ENCODE results near the gene FLNB.

The FLNB gene

DNA sequence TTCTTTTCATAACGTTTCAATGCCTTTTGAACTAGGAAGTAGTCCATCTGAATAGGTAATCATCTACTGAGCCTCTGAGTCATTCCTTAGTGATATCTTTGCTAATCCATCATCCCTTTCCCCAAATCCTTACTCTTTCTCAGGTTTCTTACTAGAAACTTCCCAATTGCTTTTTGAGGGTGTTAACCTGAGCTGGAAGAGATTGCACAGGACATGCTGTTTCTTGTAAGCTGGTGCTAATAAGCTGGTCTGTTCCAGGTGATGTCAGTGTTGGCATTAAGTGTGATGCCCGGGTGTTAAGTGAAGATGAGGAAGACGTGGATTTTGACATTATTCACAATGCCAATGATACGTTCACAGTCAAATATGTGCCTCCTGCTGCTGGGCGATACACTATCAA is 101.5 kb downstream of the FLNB start:
- no peak for DNase-seq (ENCODE audit: low read depth)

DNA sequence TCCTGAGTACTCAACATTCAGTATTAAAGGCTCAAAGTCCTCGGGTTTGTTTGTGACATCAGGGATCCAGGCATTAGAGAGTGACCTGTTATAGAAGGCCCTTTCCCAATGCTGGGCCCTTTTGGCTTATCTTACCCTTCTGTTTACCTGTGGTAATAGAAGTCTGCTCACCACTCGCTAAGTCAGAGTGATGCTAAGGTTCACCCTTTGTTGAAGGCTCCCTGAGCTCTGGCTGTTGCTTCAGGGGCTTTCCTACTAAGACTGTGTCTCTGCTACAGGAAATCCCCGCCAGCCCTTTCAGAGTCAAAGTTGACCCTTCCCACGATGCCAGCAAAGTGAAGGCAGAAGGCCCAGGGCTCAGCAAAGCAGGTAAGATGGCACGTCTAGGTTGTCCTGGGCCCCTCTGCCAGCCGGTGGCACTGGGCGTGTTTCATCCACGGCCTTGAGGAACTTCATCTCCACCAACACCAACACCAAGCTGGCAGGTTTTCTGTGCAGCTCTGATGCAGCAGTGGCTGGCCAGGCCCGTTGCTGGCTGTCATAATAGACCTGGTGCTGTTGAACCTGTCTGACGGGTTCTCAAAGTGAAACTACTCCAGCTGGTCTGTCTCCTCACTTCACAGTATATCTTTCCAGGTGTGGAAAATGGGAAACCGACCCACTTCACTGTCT is 103.4 kb downstream of the FLNB start:
- no peak for DNase-seq (ENCODE audit: low read depth)

- no peak for DNase-seq (ENCODE audit: low read depth)
These were observed 103.9 kb downstream of the FLNB start for GRCh38 chr3:58112185-58112535.

GRCh38 chr3:58115175-58115574 is 107.0 kb downstream of the FLNB start:
- DNase-seq (ENCODE audit: low read depth): no peak

DNA sequence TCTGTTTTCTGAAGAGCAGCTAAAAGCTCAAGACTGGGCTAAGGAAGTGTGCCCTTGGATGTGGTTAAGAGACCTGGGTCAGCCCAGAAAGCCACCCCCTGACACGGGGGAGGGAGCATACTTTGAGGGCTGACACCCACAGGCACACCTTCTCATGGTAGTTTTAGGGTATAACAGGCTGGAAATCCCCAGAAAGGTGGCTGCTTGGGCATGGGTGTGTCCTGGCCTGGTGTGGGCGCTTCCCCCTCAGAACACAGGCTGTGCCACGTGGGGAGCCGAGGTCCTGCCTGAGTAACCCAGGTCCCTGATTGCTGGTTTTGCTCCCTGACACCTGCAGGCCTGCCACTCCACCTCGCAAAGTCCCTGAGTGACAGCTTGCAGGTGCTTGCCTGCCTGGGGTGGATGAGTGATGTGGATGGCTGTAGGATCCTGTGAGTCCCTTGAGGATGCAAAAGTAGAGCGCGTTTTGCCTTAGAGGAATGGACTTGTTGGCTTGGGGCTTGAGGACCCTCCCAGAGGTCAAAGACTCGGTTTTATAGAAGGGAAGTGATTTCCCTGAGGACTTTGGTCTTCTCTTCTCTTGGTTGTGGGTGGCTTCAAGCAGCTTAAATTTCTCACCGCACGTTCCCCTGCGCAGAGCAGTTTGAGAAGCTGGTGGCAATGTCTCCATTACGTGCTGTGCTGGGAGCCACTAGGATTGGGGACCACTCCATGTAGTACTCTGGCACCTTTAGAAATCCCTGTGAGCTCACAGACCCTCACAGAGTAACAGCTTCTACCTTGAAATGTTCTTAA is 108.1 kb downstream of the FLNB start:
- DNase-seq (ENCODE audit: low read depth): no peak

DNA sequence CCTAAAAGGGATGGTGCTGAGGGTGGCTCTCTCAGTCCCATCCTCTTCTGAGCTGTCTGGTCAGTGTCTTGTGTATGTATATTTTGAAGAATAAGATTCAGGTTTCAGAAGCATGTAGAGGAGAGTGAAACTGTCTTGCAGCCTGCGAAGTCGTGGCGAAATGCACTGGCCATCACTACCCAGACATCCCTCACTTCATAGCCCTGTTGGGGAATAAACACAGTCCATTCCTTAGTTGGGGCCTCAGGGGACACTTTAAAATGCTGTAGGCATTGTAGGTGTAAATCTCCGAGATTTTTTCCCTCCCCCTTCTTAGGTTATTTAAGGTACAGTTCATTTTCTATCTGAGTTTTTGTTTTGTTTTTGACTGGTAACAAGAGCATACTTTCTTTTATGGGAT is 108.8 kb downstream of the FLNB start:
- DNase-seq (ENCODE audit: low read depth): no peak

DNA sequence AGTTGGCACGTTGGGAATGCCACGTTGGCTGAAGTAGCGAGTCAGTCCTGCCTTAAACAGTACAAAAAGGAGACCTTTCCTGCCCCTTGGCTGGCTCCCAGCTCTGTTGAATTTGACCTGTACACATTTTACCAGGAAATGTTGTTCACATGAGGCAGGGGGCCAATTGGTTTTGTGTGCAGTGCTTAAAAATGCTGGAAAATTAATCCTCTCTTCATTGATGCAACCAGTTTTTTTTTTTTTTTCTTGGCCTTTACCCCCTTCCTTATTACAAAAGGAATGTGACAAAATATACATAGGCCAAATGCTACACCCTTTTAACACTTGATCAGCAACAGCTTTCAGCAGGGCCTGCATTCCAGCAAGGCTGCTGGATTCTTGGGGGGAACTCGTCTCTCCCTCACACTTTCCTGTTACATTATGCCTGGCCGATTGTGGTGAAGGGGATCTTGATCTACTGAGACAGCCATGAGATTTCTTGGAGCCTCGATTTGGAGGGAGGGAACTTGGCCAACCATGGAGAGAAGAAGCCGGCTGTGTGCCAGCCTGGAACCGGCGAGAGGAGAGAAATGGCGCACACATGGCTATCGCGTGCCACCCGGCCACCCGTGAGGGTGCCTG is 109.4 kb downstream of the FLNB start:
- peak; percentile 15 for DNase-seq (ENCODE audit: low read depth)

DNA sequence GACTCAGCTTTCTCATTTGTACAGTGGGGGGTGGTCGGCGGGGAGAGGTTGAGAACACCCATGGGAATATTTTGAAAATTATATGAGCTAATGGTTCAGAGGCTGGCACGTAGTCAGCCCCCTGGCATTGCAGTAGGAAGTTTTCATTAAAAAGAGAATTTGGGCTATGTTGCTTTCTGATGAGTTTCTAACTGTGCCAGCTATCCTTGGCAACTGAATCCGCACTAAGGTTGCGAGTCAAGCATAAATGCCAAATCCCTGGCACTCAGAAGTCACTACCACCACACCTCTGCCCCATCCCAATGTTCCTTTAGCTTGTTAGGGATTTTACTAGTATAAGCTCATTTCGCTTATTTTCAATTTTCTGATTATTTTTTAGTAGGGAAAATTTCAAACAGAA is 111.0 kb downstream of the FLNB start:
- no peak for DNase-seq (ENCODE audit: low read depth)

GRCh38 chr3:58120075-58120812 is 112.0 kb downstream of the FLNB start:
- no peak for DNase-seq (ENCODE audit: low read depth)

GRCh38 chr3:58121183-58121582 is 113.0 kb downstream of the FLNB start:
- DNase-seq (ENCODE audit: low read depth): no peak

DNA sequence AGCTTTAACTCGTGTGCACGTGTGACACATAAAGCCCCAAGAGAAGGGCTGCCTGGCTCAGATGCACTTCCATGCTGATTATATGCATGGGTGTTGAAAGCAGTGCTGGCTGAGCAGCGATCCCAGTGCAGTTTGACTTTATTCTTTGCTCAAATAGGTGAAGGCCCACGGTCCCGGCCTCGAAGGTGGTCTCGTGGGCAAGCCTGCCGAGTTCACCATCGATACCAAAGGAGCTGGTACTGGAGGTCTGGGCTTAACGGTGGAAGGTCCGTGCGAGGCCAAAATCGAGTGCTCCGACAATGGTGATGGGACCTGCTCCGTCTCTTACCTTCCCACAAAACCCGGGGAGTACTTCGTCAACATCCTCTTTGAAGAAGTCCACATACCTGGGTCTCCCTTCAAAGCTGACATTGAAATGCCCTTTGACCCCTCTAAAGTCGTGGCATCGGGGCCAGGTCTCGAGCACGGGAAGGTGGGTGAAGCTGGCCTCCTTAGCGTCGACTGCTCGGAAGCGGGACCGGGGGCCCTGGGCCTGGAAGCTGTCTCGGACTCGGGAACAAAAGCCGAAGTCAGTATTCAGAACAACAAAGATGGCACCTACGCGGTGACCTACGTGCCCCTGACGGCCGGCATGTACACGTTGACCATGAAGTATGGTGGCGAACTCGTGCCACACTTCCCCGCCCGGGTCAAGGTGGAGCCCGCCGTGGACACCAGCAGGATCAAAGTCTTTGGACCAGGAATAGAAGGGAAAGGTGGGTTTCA is 114.9 kb downstream of the FLNB start:
- DNase-seq (ENCODE audit: low read depth): no peak

GRCh38 chr3:58124387-58124786 is 116.2 kb downstream of the FLNB start:
- no peak for DNase-seq (ENCODE audit: low read depth)

GRCh38 chr3:58129041-58129770 is 121.0 kb downstream of the FLNB start:
- no peak for DNase-seq (ENCODE audit: low read depth)

GRCh38 chr3:58130591-58130990 is 122.4 kb downstream of the FLNB start:
- DNase-seq (ENCODE audit: low read depth): no peak

- DNase-seq (ENCODE audit: low read depth): no peak
These were observed 123.0 kb downstream of the FLNB start for GRCh38 chr3:58131101-58131825.

DNA sequence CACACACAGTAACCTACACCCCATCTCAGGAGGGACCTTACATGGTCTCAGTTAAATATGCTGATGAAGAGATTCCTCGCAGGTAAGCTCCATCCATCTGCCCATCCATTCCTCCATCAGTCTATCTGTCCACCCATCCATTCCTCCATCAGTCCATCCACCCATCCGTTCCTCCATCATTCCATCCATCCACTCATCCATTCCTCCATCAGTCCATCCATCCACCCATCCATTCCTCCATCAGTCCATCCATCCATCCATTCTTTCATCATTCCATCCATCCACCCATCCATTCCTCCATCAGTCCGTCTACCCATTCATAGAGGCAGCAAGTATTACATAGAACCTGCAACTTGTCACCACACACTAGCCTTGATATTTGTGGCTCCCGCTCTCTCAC is 124.6 kb downstream of the FLNB start:
- DNase-seq (ENCODE audit: low read depth): no peak

DNA sequence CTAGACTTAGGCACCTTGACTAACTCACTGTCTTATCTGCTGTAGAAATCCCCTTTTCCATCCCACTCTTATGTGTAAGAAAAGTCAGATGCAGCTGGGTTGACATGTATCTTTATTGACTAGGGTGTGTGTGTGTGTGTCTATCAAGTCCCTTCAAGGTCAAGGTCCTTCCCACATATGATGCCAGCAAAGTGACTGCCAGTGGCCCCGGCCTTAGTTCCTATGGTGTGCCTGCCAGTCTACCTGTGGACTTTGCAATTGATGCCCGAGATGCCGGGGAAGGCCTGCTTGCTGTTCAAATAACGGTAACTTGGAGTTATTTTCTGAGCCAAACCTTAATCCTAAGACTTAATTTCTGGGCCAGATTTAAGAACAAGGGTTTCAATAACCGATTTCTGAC is 126.2 kb downstream of the FLNB start:
- DNase-seq (ENCODE audit: low read depth): no peak

GRCh38 chr3:58135712-58136543 is 127.7 kb downstream of the FLNB start:
- no peak for DNase-seq (ENCODE audit: low read depth)

DNA sequence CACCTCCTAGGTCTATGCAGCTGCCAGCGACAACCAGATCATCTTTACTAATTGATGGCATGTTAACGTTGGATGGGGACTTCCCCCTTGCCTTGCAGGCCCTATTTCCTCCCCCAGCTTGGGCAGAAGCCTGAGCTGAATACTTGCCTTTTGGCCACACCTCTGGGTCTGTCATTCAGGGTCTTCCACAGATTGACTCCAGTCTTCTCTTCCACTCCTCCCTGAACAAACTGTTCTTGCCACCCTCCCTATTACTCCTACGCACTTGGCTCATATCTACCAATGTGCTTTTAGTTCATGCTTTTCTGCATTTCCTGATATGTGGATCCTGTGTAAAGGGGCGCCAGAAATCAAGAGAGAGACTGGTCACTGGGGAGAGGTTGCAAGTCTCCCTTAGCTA is 129.1 kb downstream of the FLNB start:
- no peak for DNase-seq (ENCODE audit: low read depth)

Measured in stromal cell of bone marrow (primary cell).